ENCODE results near the gene SLC16A10. TPM values are rescaled to one million over a fixed set of nuclear protein-coding genes. Genes with fewer than 3 reads are reported as not detected.
"Not testable (repeated sequence)": the region's sequence is repeated elsewhere in the genome, so short reads cannot be mapped to it uniquely, and the experiment has no call there.

SLC16A10 gene
- total RNA-seq, 6 donors from 2014 or later = 8.7 to 94.4 (median 18.9) TPM

GRCh38 chr6:111199935-111200334, 112.6 kb downstream of the SLC16A10 start:
- 45 to 62% methylated on average over 1 of the region's 1 CpG for WGBS, 2 donors

DNA sequence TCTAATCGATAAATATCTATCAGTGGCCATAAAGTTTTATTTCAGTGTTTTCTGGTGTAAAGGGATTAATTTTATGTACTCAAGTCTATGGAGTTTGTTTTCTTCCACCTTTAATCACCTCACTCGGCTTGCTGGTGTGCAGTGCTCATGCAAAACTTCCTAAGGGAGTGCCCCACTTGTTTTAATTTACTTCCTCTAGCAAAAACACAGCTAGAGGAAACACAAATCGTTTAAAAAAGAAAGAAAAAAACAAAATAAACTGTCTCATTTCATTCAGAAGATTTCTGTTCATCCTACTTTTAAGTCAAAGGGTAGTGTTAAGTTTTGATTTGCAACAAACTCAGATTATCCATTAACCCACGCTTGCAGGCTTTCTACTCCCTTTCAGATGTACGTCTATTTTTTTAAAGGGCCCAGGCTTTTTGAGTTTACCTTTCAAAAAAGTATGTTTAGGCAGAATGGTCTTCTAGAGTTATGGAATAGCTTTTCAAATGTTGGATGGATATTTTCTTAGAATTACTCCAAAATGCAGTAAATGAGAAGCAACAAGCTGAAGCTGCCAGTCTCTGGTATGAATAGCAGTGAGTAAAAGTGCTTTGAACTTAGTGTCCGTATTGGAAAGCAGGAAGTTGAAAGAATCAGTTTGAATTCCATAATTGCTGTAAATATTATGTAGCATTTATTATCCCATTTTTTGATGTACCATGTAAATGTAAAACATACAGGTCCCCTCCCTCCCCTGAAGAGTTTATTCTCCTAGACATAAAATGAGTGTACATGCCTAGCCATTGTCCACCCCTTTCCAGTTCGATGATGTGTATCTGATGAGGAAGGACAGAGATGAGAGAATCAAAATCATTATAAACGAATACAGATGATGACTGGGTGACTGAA, 113.3 kb downstream of the SLC16A10 start:
- H3K36me3 ChIP-seq = no peaks in the 10 kb centered on the region
- H3K9me3 ChIP-seq = no peaks in the 10 kb centered on the region
- DNase-seq (no peak), ATAC-seq (ENCODE audit: low FRiP score in 2 of 2) (no peak)
- 50 to 54% methylated on average over 8 of the region's 8 CpGs for WGBS, 2 donors
- H3K4me3 ChIP-seq = no peak overlapping the region
- no peaks in the 10 kb centered on the region for H3K4me1 ChIP-seq
- TF ChIP-seq, protein P1, sequence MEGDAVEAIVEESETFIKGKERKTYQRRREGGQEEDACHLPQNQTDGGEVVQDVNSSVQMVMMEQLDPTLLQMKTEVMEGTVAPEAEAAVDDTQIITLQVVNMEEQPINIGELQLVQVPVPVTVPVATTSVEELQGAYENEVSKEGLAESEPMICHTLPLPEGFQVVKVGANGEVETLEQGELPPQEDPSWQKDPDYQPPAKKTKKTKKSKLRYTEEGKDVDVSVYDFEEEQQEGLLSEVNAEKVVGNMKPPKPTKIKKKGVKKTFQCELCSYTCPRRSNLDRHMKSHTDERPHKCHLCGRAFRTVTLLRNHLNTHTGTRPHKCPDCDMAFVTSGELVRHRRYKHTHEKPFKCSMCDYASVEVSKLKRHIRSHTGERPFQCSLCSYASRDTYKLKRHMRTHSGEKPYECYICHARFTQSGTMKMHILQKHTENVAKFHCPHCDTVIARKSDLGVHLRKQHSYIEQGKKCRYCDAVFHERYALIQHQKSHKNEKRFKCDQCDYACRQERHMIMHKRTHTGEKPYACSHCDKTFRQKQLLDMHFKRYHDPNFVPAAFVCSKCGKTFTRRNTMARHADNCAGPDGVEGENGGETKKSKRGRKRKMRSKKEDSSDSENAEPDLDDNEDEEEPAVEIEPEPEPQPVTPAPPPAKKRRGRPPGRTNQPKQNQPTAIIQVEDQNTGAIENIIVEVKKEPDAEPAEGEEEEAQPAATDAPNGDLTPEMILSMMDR (IDR thresholded peaks at IDR 0.05) = no peak
- H3K27me3 ChIP-seq = no peaks in the 10 kb centered on the region
- no peak overlapping the region for H3K27ac ChIP-seq

More at GRCh38 chr6:111199935-111200334, 112.6 kb downstream of the SLC16A10 start:
- DNase-seq (no peak), ATAC-seq (ENCODE audit: low FRiP score in 2 of 2) (no peak)
- H3K27ac ChIP-seq = no peak overlapping the region
- no peak overlapping the region for H3K4me3 ChIP-seq
- H3K27me3 ChIP-seq = no peaks in the 10 kb centered on the region
- H3K4me1 ChIP-seq = no peaks in the 10 kb centered on the region
- H3K36me3 ChIP-seq = no peaks in the 10 kb centered on the region
- no peak for TF ChIP-seq EP300 (IDR thresholded peaks at IDR 0.05)
- no peak for TF ChIP-seq POLR2A (IDR thresholded peaks at IDR 0.05)
- TF ChIP-seq, protein P1 (IDR thresholded peaks at IDR 0.05) = no peak
- no peak for TF ChIP-seq POLR2AphosphoS5 (IDR thresholded peaks at IDR 0.05)
- no peaks in the 10 kb centered on the region for H3K9me3 ChIP-seq

GRCh38 chr6:111201244-111201554, 113.9 kb downstream of the SLC16A10 start:
- no peaks in the 10 kb centered on the region for H3K4me1 ChIP-seq
- H3K4me3 ChIP-seq = no peak overlapping the region
- 59 to 60% methylated on average over 1 of the region's 1 CpG for WGBS, 2 donors
- H3K27me3 ChIP-seq = no peaks in the 10 kb centered on the region
- H3K36me3 ChIP-seq = no peaks in the 10 kb centered on the region
- TF ChIP-seq POLR2AphosphoS5 (IDR thresholded peaks at IDR 0.05) (no peak), EP300 (IDR thresholded peaks at IDR 0.05) (no peak), POLR2A (IDR thresholded peaks at IDR 0.05) (no peak)
- TF ChIP-seq, protein P1 (IDR thresholded peaks at IDR 0.05) = no peak
- ATAC-seq (ENCODE audit: low FRiP score in 2 of 2) = no peak
- DNase-seq = no peak
- no peaks in the 10 kb centered on the region for H3K9me3 ChIP-seq
- no peak overlapping the region for H3K27ac ChIP-seq

GRCh38 chr6:111201764-111202163, 114.5 kb downstream of the SLC16A10 start:
- no peak for ATAC-seq (ENCODE audit: low FRiP score in 2 of 2)
- no peaks in the 10 kb centered on the region for H3K27me3 ChIP-seq
- H3K4me1 ChIP-seq = no peaks in the 10 kb centered on the region
- WGBS, 2 donors = 85 to 88% methylated on average over 3 of the region's 3 CpGs
- H3K27ac ChIP-seq = no peak overlapping the region
- no peak for DNase-seq
- no peak overlapping the region for H3K4me3 ChIP-seq
- no peaks in the 10 kb centered on the region for H3K9me3 ChIP-seq
- no peaks in the 10 kb centered on the region for H3K36me3 ChIP-seq
- TF ChIP-seq, protein P1 (IDR thresholded peaks at IDR 0.05) = no peak
- no peak for TF ChIP-seq EP300 (IDR thresholded peaks at IDR 0.05)
- no peak for TF ChIP-seq POLR2AphosphoS5 (IDR thresholded peaks at IDR 0.05)
- no peak for TF ChIP-seq POLR2A (IDR thresholded peaks at IDR 0.05)

DNA sequence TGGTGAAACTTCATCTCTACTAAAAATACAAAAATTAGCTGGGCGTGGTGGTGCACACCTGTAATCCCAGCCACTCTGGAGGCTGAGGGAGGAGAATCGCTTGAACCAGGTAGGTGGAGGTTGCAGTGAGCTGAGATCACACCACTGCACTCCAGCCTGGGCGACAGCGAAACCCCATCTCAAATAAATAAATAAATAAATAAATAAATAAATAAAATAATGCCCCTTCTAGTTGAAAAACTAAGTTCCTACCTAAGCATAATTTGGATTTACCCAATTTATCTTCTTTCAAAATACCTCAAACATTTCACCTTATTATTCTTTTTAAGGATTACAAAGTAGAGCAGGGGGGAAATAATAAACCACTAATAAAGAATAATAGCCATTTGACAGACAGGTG, 116.2 kb downstream of the SLC16A10 start:
- H3K4me1 ChIP-seq; H3K36me3 ChIP-seq; H3K27ac ChIP-seq; H3K27me3 ChIP-seq; DNase-seq; H3K9me3 ChIP-seq; H3K4me3 ChIP-seq; ATAC-seq (ENCODE audit: low FRiP score in 2 of 2): not testable (repeated sequence)
- WGBS, 2 donors = 92 to 99% methylated on average over 4 of the region's 4 CpGs

All from upper lobe of left lung (tissue), 6 donors.